Neural progenitor cell (in vitro differentiated cells): ENCODE measurements around the gene ZSWIM4. TPM values are rescaled to one million over a fixed set of nuclear protein-coding genes. Genes with fewer than 3 reads are reported as not detected.
A peak's percentile ranks its signal among the peaks of the same experiment; 100 is the strongest.

Source experiments
- DNase-seq: peaks from one replicate; pipeline ENCODE4 v3.0.0-alpha.2; 2016; ENCODE audit warnings: low spot score
- H2AFZ ChIP-seq: fragments of 200-600 bp; sonication (generic); replicated peaks from 2 replicates; pipeline ENCODE4 v1.6.1; 2016; ENCODE audit warnings: antibody characterized with exemption
- H3F3A ChIP-seq: fragments of 200-600 bp; sonication (generic); 2 replicates; pipeline ENCODE4 v1.6.1; 2016; ENCODE audit warnings: antibody characterized with exemption, low read depth
- H3K27ac ChIP-seq: fragments of 200-600 bp; sonication (generic); 2 replicates; pipeline ENCODE4 v1.5.1; 2016; ENCODE audit warnings: mild to moderate bottlenecking
- H3K27me3 ChIP-seq: fragments of 200-600 bp; sonication (generic); 2 replicates; pipeline ENCODE4 v1.6.1; 2016; ENCODE audit warnings: mild to moderate bottlenecking, moderate library complexity
- H3K36me3 ChIP-seq: fragments of 200-600 bp; sonication (generic); 2 replicates; pipeline ENCODE4 v1.5.1; 2016
- H3K4me1 ChIP-seq: fragments of 200-600 bp; sonication (generic); 2 replicates; pipeline ENCODE4 v1.6.1; 2016; ENCODE audit warnings: mixed run types
- H3K4me2 ChIP-seq: fragments of 200-600 bp; sonication (generic); 2 replicates; pipeline ENCODE4 v1.6.1; 2016
- H3K4me3 ChIP-seq: fragments of 200-600 bp; sonication (generic); 2 replicates; pipeline ENCODE4 v1.5.1; 2016
- H3K79me2 ChIP-seq: fragments of 200-600 bp; sonication (generic); 2 replicates; pipeline ENCODE4 v1.6.1; 2016; ENCODE audit warnings: low read depth
- H3K9ac ChIP-seq: fragments of 200-600 bp; sonication (generic); 2 replicates; pipeline ENCODE4 v1.6.1; 2016
- H3K9me3 ChIP-seq: fragments of 200-600 bp; sonication (generic); 2 replicates; pipeline ENCODE4 v1.5.1; 2016; ENCODE audit warnings: low read depth
- H4K20me1 ChIP-seq: fragments of 200-600 bp; sonication (generic); 2 replicates; pipeline ENCODE4 v1.6.1; 2016; ENCODE audit warnings: low read depth
- H3K27ac Mint-ChIP-seq: 3 replicates; pipeline ENCODE4 v1.8.0; 2021; ENCODE audit warnings: mixed read lengths
- H3K27me3 Mint-ChIP-seq: 2 replicates; pipeline ENCODE4 v1.8.0; 2022; ENCODE audit warnings: low read depth, mild to moderate bottlenecking, inconsistent platforms, moderate library complexity, mixed read lengths; ENCODE audit not compliant: insufficient read depth
- H3K36me3 Mint-ChIP-seq: 3 replicates; pipeline ENCODE4 v1.8.0; 2021; ENCODE audit warnings: mixed read lengths
- H3K4me1 Mint-ChIP-seq: 3 replicates; pipeline ENCODE4 v1.8.0; 2021; ENCODE audit warnings: mixed read lengths
- H3K4me3 Mint-ChIP-seq: 3 replicates; pipeline ENCODE4 v1.8.0; 2021; ENCODE audit warnings: mild to moderate bottlenecking, moderate library complexity, mixed read lengths
- H3K9me3 Mint-ChIP-seq: 3 replicates; pipeline ENCODE4 v1.8.0; 2020; ENCODE audit warnings: mixed read lengths
- EZH2 ChIP-seq: fragments of 200-600 bp; sonication (generic); IDR thresholded peaks from 2 replicates; pipeline ENCODE4 v1.6.1; 2017; ENCODE audit warnings: antibody characterized with exemption, mild to moderate bottlenecking, moderate library complexity
- EZH2phosphoT487 ChIP-seq: fragments of 200-600 bp; sonication (generic); IDR thresholded peaks from 2 replicates; pipeline ENCODE4 v1.6.1; 2017; ENCODE audit warnings: antibody characterized with exemption
- total RNA-seq: library from RNA; depleted of rRNA; stranded (reverse); fragments of >200 nt; gene quantifications from 2 replicates; pipeline ENCODE4 v1.2.3, GENCODE V29; 2015; ENCODE audit warnings: low replicate concordance
- TF ChIP-seq, protein P1 (sequence below): fragments of 200-600 bp; sonication (generic); IDR thresholded peaks from 2 replicates; pipeline ENCODE4 v1.5.1; 2017; ENCODE audit warnings: antibody characterized with exemption, mild to moderate bottlenecking

ZSWIM4 gene
- total RNA-seq, 1 donor from 2014 or later = 6.7 TPM

GRCh38 chr19:13865571-13866462 lies 70.6 kb downstream of the ZSWIM4 start:
- Histone ChIP-seq H3K9me3 (no peaks in the 10 kb centered on the region), H3F3A (peaks cover 23% of the 10 kb centered on the region), H3K4me1 (peaks cover 6% of the 10 kb centered on the region), H3K9ac (no peak overlapping the region), H3K36me3 (no peaks in the 10 kb centered on the region), H2AFZ (no peak overlapping the region), H3K4me3 (peak overlapping the region; percentile 61), H3K27ac (no peak overlapping the region), H3K79me2 (no peaks in the 10 kb centered on the region), H3K27me3 (peaks cover 89% of the 10 kb centered on the region), H4K20me1 (peaks cover 5% of the 10 kb centered on the region), H3K4me2 (peak overlapping the region; percentile 86)
- DNase-seq = peak; percentile 64
- Mint-ChIP-seq H3K4me3 (peak overlapping the region; percentile 90), H3K27me3 (peaks cover 31% of the 10 kb centered on the region), H3K27ac (peak overlapping the region; percentile 18), H3K36me3 (peaks cover 2% of the 10 kb centered on the region), H3K9me3 (no peaks in the 10 kb centered on the region), H3K4me1 (peaks cover 34% of the 10 kb centered on the region)
- TF ChIP-seq EZH2 = peak; percentile 79
- peak; percentile 74 for TF ChIP-seq EZH2phosphoT487
- TF ChIP-seq, protein P1, sequence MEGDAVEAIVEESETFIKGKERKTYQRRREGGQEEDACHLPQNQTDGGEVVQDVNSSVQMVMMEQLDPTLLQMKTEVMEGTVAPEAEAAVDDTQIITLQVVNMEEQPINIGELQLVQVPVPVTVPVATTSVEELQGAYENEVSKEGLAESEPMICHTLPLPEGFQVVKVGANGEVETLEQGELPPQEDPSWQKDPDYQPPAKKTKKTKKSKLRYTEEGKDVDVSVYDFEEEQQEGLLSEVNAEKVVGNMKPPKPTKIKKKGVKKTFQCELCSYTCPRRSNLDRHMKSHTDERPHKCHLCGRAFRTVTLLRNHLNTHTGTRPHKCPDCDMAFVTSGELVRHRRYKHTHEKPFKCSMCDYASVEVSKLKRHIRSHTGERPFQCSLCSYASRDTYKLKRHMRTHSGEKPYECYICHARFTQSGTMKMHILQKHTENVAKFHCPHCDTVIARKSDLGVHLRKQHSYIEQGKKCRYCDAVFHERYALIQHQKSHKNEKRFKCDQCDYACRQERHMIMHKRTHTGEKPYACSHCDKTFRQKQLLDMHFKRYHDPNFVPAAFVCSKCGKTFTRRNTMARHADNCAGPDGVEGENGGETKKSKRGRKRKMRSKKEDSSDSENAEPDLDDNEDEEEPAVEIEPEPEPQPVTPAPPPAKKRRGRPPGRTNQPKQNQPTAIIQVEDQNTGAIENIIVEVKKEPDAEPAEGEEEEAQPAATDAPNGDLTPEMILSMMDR = no peak

- peaks cover 93% of the 10 kb centered on the region for H3K27me3 ChIP-seq
- Mint-ChIP-seq H3K27me3 (peaks cover 30% of the 10 kb centered on the region), H3K4me1 (peaks cover 30% of the 10 kb centered on the region), H3K27ac (peak overlapping the region; percentile 18), H3K36me3 (peaks cover 2% of the 10 kb centered on the region), H3K9me3 (no peaks in the 10 kb centered on the region), H3K4me3 (peak overlapping the region; percentile 90)
- peaks cover 4% of the 10 kb centered on the region for H3K4me1 ChIP-seq
- H2AFZ ChIP-seq = no peak overlapping the region
- no peak overlapping the region for H3K27ac ChIP-seq
- DNase-seq = no peak
- no peaks in the 10 kb centered on the region for H3K36me3 ChIP-seq
- H3K4me2 ChIP-seq = no peak overlapping the region
- H4K20me1 ChIP-seq = peaks cover 5% of the 10 kb centered on the region
- H3K79me2 ChIP-seq = no peaks in the 10 kb centered on the region
- H3K9ac ChIP-seq = no peak overlapping the region
- H3K4me3 ChIP-seq = no peak overlapping the region
- TF ChIP-seq, protein P1 = no peak
- TF ChIP-seq EZH2phosphoT487 (no peak), EZH2 (no peak)
- H3F3A ChIP-seq = peaks cover 29% of the 10 kb centered on the region
- H3K9me3 ChIP-seq = no peaks in the 10 kb centered on the region
Measured at GRCh38 chr19:13866463-13867046, 71.3 kb downstream of the ZSWIM4 start.

DNA sequence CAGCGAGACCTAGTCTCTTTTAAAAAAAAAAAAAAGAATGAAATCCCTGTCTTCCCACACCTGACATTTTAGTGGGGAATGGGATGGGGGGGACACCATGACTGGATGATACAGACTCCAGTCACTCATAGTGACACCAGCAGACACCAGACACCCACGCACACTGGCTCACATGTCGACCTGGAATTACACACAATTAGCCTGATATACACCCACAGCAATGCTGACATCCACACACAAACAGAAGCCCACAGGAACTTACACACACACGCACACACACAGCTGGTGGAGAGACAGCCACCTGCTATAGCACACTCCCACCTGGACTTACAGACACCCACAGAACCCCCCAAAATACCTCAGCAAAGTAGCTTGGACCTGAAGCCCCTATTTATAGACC lies 73.4 kb downstream of the ZSWIM4 start:
- no peak overlapping the region for H3K4me3 ChIP-seq
- Mint-ChIP-seq H3K4me3 (peak overlapping the region; percentile 24), H3K36me3 (peaks cover 2% of the 10 kb centered on the region), H3K9me3 (no peaks in the 10 kb centered on the region), H3K27ac (peak overlapping the region; percentile 39), H3K4me1 (peaks cover 22% of the 10 kb centered on the region), H3K27me3 (peaks cover 30% of the 10 kb centered on the region)
- no peaks in the 10 kb centered on the region for H3K36me3 ChIP-seq
- H3F3A ChIP-seq = peaks cover 24% of the 10 kb centered on the region
- no peaks in the 10 kb centered on the region for H3K9me3 ChIP-seq
- no peaks in the 10 kb centered on the region for H3K79me2 ChIP-seq
- H2AFZ ChIP-seq = no peak overlapping the region
- H3K4me2 ChIP-seq = no peak overlapping the region
- no peak overlapping the region for H3K27ac ChIP-seq
- no peaks in the 10 kb centered on the region for H3K4me1 ChIP-seq
- peaks cover 100% of the 10 kb centered on the region for H3K27me3 ChIP-seq
- no peak overlapping the region for H3K9ac ChIP-seq
- peaks cover 6% of the 10 kb centered on the region for H4K20me1 ChIP-seq
- TF ChIP-seq EZH2phosphoT487 (no peak), EZH2 (no peak)
- TF ChIP-seq, protein P1 = no peak
- no peak for DNase-seq
